Thymus (tissue), 11 donors: Measurements from ENCODE around the gene CD55. TPM values are rescaled to one million over a fixed set of nuclear protein-coding genes. Genes with fewer than 3 reads are reported as not detected.

Experiments
- DNase-seq, 9 donors: peaks; one replicate each; pipeline ENCODE4 v3.0.0-alpha.2; 2013; ENCODE audit warnings: low spot score in 9 of 9, low read depth in 6 of 9, missing footprints in 1 of 9
- H3K27ac ChIP-seq, 2 donors: one replicate each; pipeline ENCODE4 v1.5.1; 2013; ENCODE audit warnings: control low read depth in 1 of 2, low read depth in 1 of 2, low read length in 1 of 2, mild to moderate bottlenecking in 1 of 2, moderate library complexity in 1 of 2
- H3K27me3 ChIP-seq, 2 donors: one replicate each; pipeline ENCODE4 v1.5.1; 2013; ENCODE audit warnings: low read length in 1 of 2; ENCODE audit not compliant: control insufficient read depth in 2 of 2, insufficient read depth in 1 of 2
- H3K36me3 ChIP-seq, 2 donors: one replicate each; pipeline ENCODE4 v1.5.1; 2013; ENCODE audit warnings: low read length in 1 of 2, mild to moderate bottlenecking in 1 of 2, moderate library complexity in 1 of 2; ENCODE audit not compliant: control insufficient read depth in 2 of 2, insufficient read depth in 2 of 2
- H3K4me1 ChIP-seq, 2 donors: one replicate each; pipeline ENCODE4 v1.5.1; 2013; ENCODE audit warnings: low read length in 2 of 2; ENCODE audit not compliant: control insufficient read depth in 2 of 2, insufficient read depth in 2 of 2
- H3K4me3 ChIP-seq, 2 donors: one replicate each; pipeline ENCODE4 v1.5.1; 2013; ENCODE audit warnings: low read length in 2 of 2, control low read depth in 1 of 2, mild to moderate bottlenecking in 1 of 2
- H3K9me3 ChIP-seq, 2 donors: one replicate each; pipeline ENCODE4 v1.5.1; 2013; ENCODE audit warnings: low read length in 1 of 2, mild to moderate bottlenecking in 1 of 2; ENCODE audit not compliant: control insufficient read depth in 2 of 2, insufficient read depth in 1 of 2
- WGBS: extraction: QIAGEN DNeasy Blood & Tissue Kit; methylation state at CpG from one replicate; pipeline ENCODE4 v1.1.7; 2013; 5-methylcytosine and 5-hydroxymethylcytosine counted together
- polyA plus RNA-seq: library from polyadenylated mRNA; stranded (reverse); fragments of 200-250 nt; gene quantifications from one replicate; pipeline ENCODE4 v1.2.3, GENCODE V29; 2013
- total RNA-seq: library from RNA; stranded (reverse); fragments of 120-200 nt; gene quantifications from one replicate; pipeline ENCODE4 v1.2.4, GENCODE V29; 2013
- donor health status: healthy.

CD55 gene
- total and polyA plus RNA-seq, 2 donors, result 11.9 to 47.3 TPM

GRCh38 chr1:207312604-207312920 is 8.9 kb upstream of the CD55 start:
- 93% methylated on average over 1 of the region's 1 CpG for WGBS
- no peaks in the 10 kb centered on the region for H3K4me1 ChIP-seq

GRCh38 chr1:207313131-207313530 is 8.3 kb upstream of the CD55 start:
- Histone ChIP-seq H3K27me3 (no peaks in the 10 kb centered on the region), H3K36me3 (no peaks in the 10 kb centered on the region), H3K4me1 (no peaks in the 10 kb centered on the region), H3K4me3 (no peak overlapping the region), H3K27ac (no peak overlapping the region), H3K9me3 (no peaks in the 10 kb centered on the region)
- no peak for DNase-seq

More at GRCh38 chr1:207312604-207312920, 8.9 kb upstream of the CD55 start:
- H3K27ac ChIP-seq, result no peak overlapping the region
- H3K27me3 ChIP-seq, result no peaks in the 10 kb centered on the region
- no peak overlapping the region for H3K4me3 ChIP-seq
- DNase-seq, result no peak
- H3K36me3 ChIP-seq, result no peaks in the 10 kb centered on the region
- H3K9me3 ChIP-seq, result no peaks in the 10 kb centered on the region

- Histone ChIP-seq H3K36me3 (no peaks in the 10 kb centered on the region), H3K9me3 (no peaks in the 10 kb centered on the region), H3K27ac (no peak overlapping the region), H3K27me3 (no peaks in the 10 kb centered on the region), H3K4me3 (no peak overlapping the region), H3K4me1 (no peaks in the 10 kb centered on the region)
- no peak for DNase-seq
Observed at GRCh38 chr1:207314816-207315215, 6.7 kb upstream of the CD55 start.

GRCh38 chr1:207315435-207315834 is 6.0 kb upstream of the CD55 start:
- Histone ChIP-seq H3K36me3 (no peaks in the 10 kb centered on the region), H3K4me3 (no peak overlapping the region), H3K27me3 (no peaks in the 10 kb centered on the region), H3K4me1 (no peaks in the 10 kb centered on the region), H3K27ac (no peak overlapping the region), H3K9me3 (no peaks in the 10 kb centered on the region)
- WGBS, result over 99% methylated on average over 3 of the region's 3 CpGs
- no peak for DNase-seq

GRCh38 chr1:207316141-207316540 is 5.3 kb upstream of the CD55 start:
- Histone ChIP-seq H3K9me3 (no peaks in the 10 kb centered on the region), H3K4me3 (no peak overlapping the region), H3K36me3 (no peaks in the 10 kb centered on the region), H3K27ac (no peak overlapping the region), H3K27me3 (no peaks in the 10 kb centered on the region), H3K4me1 (peaks cover 0 to 3% of the 10 kb centered on the region in 2 donors)
- no peak for DNase-seq

GRCh38 chr1:207316622-207317391 is 4.7 kb upstream of the CD55 start:
- 68% methylated on average over 6 of the region's 6 CpGs for WGBS
- H3K36me3 ChIP-seq, result no peaks in the 10 kb centered on the region
- peak in 1 of 9 donors; percentile 13 for DNase-seq
- H3K9me3 ChIP-seq, result no peaks in the 10 kb centered on the region
- peaks cover 0 to 3% of the 10 kb centered on the region in 2 donors for H3K4me1 ChIP-seq
- H3K27ac ChIP-seq, result peak overlapping the region in 1 of 2 donors; percentile 72
- no peak overlapping the region for H3K4me3 ChIP-seq
- H3K27me3 ChIP-seq, result peaks cover 0 to 2% of the 10 kb centered on the region in 2 donors

- Histone ChIP-seq H3K27me3 (peaks cover 0 to 6% of the 10 kb centered on the region in 2 donors), H3K4me1 (peaks cover 0 to 9% of the 10 kb centered on the region in 2 donors), H3K27ac (no peak overlapping the region), H3K4me3 (no peak overlapping the region), H3K9me3 (no peaks in the 10 kb centered on the region), H3K36me3 (no peaks in the 10 kb centered on the region)
- no peak for DNase-seq
- 96% methylated on average over 3 of the region's 3 CpGs for WGBS
Observed at GRCh38 chr1:207317561-207317960, 3.9 kb upstream of the CD55 start.

GRCh38 chr1:207318072-207318619 is 3.3 kb upstream of the CD55 start:
- Histone ChIP-seq H3K9me3 (no peaks in the 10 kb centered on the region), H3K4me3 (no peak overlapping the region), H3K4me1 (peaks cover 0 to 9% of the 10 kb centered on the region in 2 donors), H3K36me3 (no peaks in the 10 kb centered on the region), H3K27me3 (peaks cover 0 to 6% of the 10 kb centered on the region in 2 donors), H3K27ac (no peak overlapping the region)
- no peak for DNase-seq
- WGBS, result 97% methylated on average over 3 of the region's 3 CpGs

GRCh38 chr1:207319199-207319598 is 2.3 kb upstream of the CD55 start:
- Histone ChIP-seq H3K4me3 (no peak overlapping the region), H3K27me3 (peaks cover 0 to 6% of the 10 kb centered on the region in 2 donors), H3K36me3 (no peaks in the 10 kb centered on the region), H3K9me3 (no peaks in the 10 kb centered on the region), H3K4me1 (peaks cover 0 to 9% of the 10 kb centered on the region in 2 donors), H3K27ac (no peak overlapping the region)
- no peak for DNase-seq
